HG03039 (cell line): Measurements from ENCODE around the gene SMIM9.
"Not testable (repeated sequence)": the region's sequence is repeated elsewhere in the genome, so short reads cannot be mapped to it uniquely, and the experiment has no call there.

ENCODE experiments used
- ATAC-seq: cut with Tn5 transposase; IDR thresholded peaks from one replicate; pipeline ENCODE4 v1.9.1; 2021; ENCODE audit warnings: mild to moderate bottlenecking, moderate library complexity; ENCODE audit not compliant: unreplicated experiment

Gene SMIM9

DNA sequence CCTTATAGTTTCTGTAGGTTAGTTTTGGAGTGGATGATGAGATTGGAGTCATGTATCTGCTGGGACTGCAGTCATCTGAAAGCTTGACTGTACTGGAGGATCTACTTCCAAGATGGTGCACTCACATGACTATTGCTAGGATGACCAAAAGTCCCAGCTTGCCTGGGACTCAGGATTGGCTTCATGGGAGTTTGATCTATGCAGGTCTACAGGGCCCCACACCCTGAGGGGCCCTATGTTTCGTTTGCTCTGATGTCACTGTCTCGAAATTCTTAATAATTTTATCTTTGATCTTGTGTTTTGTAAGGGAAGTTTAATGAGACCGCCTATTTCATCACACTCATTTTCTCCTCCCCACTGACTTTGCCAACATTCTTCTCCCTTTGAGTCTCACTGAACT, at the start of gene SMIM9:
SMIM9 (minus strand) TSS at position 101 of the 400 bp plus-strand sequence. CDS start 3,806 bp downstream, outside the sequence.
- no peak for ATAC-seq

DNA sequence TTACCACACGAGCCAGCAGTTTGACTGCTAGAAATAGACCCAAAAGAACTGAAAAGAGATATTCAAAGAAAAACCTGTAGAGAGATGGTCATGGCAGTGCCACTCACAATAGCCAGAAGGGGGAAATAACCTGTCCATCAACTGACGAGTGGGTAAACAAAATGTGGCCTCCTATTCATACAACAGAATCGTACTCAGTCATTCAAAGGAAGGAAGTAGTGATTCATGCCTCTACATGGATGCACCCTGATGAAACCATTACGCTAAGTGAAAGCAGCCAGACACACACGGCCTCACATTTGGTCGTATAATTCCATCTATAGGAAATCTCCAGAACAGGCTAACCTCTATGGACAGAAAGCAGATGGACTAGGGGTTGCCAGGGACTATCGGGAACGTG, 49.6 kb upstream of the SMIM9 start:
- ATAC-seq, result not testable (repeated sequence)

DNA sequence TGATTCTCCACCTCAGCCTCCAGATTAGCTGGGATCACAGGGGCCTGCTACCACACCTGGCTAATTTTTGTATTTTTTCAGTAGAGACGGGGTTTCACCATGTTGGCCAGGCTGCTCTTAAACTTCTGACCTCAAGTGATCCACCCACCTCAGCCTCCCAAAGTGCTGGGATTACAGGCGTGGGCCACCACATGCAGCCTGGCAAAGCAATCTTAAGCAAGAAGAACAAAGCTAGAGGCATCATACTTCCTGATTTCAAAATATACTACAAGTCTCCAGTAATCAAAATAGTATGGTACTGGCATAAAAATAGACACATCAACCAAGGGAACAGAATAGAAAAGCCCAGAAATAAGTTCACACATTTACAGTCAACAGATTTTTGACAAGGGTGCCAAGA, 38.9 kb upstream of the SMIM9 start:
- no peak for ATAC-seq

DNA sequence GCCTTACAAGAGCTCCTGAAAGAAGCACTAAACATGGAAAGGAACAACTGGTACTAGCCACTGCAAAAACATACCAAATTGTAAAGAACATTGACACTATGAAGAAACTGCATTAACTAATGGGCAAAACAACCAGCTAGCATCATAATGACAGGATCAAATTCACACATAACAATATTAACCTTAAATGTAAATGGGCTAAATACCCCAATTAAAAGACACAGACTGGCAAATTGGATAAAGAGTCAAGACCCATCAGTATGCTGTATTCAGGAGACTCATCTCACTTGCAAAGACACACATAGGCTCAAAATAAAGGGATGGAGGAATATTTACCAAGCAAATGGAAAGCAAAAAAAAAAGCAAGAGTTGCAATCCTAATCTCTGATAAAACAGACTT, 34.1 kb upstream of the SMIM9 start:
- ATAC-seq, result not testable (repeated sequence)

DNA sequence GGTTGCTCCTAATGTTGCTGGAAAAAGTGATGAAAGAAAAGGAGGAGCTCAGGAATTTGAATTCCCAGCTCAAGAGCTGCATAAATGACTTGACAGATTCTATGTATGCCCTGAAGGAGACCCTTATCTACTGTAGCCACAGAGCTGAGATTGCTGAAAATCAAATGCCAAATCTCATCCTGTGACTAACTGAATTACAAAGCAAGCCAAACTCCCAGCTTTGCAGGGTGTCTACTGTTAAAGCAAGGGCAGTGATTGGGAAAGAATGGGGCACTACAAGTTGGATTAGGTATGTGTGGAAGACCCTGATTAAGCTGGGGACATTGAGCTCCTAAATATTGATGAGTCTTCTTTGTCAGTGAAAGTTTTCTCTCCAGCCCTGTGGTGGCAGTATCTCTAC, 20.8 kb upstream of the SMIM9 start:
- no peak for ATAC-seq

DNA sequence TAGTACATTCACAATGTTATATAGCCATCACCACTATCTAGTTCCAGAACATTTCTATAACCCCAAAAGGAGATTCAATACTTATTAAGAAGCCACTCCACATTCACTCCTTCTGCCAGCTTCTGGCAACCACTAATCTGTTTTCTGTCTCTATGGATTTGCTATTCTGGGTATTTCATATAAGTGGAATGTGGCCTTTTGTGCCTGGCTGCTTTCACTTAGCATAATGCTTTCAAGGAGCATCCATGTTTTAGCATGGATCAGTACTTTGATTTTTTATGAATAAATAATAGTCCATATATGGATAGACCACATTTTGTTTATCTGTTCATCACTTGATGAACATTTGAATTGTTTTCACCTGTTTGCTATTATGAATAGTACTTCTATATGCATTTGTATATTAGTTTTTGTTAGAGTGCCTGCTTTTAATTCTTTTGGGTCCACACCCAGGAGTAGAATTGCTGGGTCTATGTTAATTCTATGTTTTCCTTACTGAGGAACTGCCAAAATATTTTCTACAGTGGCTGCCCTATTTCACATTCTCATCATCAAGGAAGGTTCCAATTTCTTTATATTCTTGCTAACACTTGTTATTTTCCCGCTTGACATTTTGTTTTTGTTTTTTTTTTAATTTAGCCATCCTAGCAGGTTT, 16.6 kb upstream of the SMIM9 start:
- no peak for ATAC-seq

DNA sequence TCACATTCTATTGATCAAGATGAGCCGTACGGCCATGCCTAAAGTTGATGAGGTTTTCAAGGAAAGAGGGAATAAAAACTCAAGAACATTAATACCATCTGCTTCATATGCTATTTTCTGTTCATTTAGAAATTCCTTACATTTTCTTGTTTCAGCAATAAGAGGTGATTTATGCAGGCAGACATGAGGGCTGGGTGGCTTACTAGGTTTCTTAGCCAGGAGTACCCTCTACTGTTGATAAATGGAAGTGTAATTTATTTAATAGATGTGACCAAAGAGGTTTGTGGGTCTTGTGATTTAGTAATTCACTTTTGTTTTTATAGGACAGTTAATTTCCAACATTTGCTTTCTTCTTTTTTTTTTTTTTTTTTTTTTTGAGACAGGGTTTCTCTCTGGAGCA, 6.4 kb upstream of the SMIM9 start:
- no peak for ATAC-seq

DNA sequence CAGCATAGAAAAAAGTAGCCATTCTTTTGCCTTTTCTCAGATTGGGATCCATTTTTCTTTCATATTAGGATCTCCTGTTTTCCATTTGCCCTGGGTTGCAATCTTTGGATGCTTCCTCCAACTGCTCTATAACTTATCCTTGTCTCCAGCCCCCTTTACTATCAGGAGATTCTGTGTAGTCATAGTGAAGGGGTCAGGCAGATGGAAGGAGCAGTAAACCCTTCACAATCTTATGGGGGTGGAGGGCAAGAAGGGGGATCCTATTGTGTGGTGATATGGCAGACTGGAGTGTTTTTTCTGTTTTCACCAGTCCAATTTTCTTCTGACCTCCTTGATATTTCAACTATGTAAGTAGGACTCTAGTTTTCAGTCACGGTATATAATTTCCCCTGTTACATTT, 1.7 kb upstream of the SMIM9 start:
- no peak for ATAC-seq

DNA sequence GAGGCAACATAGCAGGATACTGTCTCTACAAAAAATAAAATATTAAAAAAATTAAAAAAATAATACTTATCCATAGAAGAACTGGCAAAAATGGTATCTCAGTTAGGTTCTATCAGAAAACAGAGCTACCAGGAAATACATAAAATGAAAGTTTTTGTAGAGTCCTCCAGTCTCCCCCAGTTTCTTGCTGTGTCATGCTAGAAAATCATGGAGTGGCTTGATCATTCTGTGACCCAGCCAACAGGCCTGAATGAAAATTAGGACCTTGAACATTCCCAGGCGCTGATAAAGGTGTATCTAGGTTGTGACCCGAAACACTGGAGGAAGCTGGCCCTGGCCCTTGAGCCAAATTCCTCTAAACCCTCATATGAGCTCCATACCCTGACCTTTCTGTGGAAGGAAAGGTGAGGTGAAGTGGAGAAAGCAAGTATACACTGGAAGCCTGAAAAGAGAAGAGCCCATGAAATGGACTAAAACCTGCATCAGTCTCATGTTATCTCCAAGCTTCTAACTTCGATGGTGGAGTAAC, 652 bp downstream of the SMIM9 start:
- no peak for ATAC-seq

DNA sequence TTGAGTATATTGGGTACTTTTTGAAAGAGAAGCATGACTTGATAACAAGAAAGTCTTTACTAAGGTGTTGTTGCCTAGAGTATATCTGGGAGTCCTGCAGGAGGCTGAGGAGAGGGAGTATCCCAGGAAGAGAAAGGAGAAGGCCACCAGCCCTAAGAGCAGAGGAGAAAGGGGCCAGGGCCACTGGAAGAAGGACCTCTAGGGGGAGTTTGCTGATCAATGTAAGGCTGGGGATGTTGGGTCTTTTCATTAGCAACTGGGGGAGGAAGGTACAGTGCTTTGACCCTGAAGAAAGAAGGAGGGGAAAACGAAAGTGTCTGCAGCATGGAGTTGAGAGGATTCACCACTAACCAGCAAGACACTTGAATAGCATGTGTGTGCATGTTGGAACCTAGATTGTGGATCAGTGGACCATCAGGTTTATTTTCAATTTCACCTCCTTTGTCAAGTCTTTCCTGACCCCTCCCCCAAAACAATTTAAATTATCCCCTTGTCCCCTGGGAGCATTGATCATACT, 4.5 kb downstream of the SMIM9 start:
- no peak for ATAC-seq

DNA sequence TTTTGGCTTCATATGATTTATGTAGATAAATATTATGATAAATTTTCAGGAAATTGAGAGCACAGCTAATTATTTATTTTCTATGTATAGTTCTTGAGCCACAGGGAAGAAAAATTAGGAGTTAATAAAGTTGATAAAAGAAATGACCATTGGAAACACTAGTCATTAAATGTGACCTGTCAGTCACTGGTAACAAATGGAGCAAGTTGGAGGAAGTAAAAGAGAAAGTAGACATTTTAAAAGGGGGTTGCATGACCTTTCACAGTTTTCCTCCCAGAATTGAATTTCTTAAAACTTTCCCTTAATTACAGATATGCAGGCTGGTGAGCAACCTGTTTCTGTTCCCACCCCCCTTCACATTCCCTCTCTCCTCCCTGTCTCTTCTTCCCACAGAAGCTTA, 5.3 kb downstream of the SMIM9 start:
- ATAC-seq, result no peak

DNA sequence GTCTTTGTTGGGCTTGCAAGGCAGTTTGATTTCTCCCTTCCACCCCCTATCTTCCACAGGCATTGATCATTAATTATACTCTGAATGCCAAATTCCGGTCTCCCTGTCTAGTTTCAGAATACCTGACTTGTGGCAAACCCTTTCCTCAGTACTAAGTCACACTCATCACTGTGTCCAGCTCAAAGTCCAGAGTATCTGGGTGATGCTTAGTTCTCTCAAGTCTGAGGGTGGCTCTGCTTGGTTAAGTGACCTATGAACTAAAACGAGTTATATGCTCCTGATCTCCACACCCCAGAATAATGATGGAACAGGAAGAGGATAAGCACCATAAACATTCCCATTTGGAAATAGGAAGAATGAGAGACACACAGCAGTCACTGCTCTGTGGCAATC, 6.5 kb downstream of the SMIM9 start:
- ATAC-seq, result no peak

DNA sequence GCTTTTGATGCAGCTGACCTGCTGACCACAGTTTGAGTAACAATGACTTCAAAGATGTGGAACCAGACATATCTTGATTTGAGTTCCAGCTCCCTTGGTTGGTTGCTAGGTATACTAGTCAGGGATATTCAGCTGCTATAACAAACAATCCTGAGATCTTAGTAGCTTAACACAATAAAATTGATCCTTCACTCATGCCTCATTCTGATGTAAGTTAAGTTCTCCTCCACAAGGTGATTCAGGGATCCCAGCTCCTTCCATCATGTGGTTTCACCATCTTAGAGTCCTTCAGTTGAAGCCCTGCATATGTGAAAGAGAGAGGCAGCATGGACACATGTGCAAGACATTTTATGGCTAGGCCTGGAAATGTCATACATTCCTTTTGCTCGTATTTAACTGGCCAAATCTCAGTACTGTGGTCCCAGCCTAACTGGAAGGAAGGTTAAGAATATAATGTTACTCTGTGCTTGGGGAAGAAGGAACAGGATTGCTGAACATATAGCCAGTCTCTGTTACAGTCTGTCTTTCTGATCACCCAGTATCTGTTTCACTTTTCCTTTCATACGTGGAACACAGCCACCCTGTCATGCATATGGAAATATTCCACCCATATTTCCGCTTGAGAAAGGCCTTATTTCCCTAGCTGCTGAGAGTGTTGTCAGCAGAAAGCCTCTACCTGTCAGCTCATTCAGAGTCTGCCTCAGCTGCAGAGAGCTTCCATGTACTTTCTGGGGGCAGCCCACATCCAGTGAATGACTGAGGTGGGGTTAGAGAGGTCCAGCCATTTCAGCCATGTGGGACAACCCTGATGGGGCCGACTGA, 7.1 kb downstream of the SMIM9 start:
- peak; percentile 80 for ATAC-seq

DNA sequence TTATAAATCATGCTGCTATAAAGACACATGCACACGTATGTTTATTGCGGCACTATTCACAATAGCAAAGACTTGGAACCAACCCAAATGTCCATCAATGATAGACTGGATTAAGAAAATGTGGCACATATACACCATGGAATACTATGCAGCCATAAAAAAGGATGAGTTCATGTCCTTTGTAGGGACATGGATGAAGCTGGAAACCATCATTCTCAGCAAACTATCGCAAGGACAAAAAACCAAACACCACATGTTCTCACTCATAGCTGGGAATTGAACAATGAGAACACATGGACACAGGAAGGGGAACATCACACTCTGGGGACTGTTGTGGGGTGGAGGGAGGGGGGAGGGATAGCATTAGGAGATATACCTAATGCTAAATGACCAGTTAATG, 8.9 kb downstream of the SMIM9 start:
- not testable (repeated sequence) for ATAC-seq

DNA sequence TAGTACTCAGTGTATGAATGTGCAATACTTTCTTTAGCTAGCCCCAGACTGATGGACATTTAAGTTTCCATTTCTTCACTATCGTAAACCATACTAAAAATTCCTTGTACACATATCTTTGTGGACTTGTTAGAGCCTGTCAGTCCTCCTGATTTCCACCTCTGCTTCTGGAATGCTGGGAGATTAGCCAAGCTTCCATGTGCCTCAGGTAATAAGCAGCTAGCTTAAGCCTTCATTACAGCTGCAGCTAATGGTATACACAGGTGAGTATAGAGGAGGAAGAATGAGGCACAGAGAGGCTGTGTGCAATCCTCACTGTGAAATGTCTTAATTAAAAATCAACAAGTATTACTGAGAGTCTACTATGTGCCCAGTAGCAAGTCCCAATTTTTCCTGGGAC, 9.8 kb downstream of the SMIM9 start:
- no peak for ATAC-seq

DNA sequence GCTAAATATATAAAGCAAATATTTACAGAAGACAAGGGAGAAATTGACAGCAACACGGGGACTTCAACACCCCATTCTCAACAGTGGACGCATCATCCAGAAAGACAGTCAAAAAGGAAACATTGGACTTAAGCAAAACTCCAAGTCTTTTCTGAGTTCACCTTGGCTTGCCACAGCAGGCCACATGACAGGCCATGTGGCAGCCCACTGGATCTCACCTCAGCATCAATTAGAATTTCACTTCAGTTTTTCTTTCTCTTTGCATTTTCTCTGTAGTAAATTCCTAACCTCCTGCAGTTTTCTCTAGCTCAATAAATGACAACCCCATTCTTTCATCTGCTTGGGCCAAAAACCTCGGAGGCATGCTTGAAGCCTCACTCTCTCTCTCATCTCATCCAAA, 12.4 kb downstream of the SMIM9 start:
- no peak for ATAC-seq

DNA sequence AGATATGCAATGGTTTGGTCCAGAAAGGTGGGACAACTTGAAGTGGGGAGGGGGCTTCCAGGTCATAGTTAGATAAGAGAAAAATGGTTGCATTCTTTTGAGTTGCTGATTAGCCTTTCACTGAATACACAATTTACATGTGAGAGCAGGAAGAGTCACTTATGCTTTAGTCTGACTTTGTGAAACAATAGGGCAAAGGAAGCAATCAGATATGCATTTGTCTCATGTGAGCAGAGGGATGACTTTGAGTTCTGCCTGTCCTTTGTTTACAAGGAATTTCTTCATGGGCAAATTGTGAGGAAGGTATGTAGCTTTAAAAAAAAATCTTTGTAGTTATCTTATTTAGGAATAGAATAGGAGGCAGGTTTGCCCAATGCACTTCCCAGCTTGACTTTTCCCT, 12.9 kb downstream of the SMIM9 start:
- ATAC-seq, result no peak

DNA sequence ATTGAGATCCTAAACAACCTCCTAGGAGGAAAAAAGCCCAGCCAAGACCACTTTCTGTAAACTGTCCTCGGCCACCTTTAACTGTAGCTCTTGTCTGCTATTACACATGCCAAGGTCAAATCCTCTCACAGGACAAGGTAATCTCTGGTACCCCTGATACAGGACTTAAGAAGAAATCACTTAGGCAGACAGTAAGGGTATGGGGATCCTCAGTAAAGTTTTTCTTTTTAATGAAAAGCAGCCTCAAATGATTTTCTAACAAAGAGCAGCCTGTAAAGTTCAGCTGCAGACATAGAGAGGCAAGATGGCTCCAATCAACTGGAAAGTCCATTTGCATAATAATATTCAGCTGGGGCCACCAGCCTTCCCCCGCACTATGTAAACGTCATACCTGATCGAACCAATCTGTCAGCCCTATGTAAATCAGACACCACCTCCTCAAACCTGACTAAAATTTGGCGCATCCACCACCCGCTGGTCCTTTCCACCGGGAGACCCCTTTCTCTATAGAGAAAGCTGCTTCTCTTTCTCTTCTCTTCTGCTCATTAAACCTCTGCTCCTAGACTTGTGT, 14.6 kb downstream of the SMIM9 start:
- no peak for ATAC-seq

DNA sequence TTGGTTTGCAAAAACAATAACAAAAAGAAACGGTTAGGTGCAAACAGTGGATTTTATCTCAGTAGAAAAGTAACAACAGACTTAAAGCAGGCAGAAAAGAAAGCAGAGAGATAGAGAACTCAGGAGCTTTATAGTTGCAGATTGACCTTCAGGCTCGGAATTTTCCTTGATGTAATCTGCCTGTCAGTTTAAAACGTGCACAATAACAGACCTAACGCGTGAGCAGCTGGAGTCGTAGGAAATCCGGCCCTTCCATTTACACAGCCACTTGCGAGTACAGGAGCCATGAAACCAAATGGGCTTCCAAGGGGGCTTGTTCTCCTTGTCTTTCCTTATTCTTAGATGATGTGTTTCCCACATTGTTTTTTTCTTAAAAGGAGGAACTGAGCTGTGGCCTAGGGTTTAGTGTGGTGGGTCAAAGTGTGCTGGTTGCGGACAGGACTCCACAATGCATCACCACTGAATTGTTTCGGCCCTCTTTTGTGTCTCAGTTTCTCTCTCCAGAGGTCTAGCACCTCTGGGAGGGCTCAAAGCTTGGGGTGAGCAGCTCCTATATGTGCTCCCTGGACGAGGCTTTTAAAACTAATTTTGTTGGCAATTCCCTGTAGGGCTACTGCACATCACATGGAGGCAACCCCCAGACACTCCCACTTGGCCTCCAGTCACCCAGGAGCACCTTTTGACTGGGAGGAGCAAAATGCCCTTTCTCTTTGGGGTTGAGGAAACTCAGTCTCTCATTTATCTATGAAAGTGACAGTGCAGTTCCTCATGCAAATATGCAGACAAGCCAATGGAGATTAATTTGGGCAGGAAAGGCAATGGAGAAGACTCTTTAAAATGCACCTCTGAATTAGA, 15.3 kb downstream of the SMIM9 start:
- no peak for ATAC-seq

DNA sequence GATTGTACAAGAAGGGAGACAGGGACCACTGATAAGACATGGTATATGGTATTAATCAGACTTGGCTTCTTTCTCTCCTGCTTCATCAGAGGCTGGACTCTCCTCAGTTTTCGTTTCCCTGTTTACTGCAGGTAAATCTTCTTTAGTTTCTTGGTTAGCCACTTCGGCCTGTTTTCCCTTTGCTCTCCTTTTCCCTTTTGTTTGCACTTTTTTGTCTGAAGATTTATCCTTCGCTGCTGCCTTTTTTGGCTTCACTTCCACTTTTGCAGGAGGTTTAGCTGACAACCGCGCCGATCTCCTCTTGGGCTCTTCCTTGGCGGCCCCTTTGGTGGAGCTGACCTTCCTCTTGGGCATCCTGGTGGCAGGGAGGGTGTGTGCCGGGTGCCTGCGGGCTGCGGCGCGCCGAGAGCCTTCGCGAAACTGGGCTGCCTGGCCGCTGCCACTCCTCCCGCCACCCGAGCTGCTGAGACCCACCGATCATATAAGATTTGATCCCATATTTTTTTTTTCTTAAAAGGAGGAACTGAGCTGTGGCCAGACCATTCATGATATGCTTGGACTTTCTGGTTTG, 17.3 kb downstream of the SMIM9 start:
- not testable (repeated sequence) for ATAC-seq
